ENCODE results near the gene PPY.

- TF ChIP-seq EP300 (IDR thresholded peaks at IDR 0.05) (no peak), POLR2A (IDR thresholded peaks at IDR 0.05) (no peak)
Measured at GRCh38 chr17:43891851-43892646, 50.2 kb downstream of the PPY start.
